K562 (cell line): ENCODE data around the gene CDH6. TPM values are rescaled to one million over a fixed set of nuclear protein-coding genes. Genes with fewer than 3 reads are reported as not detected.

Source experiments
- ATAC-seq: fragments of 200-7000 bp; cut with Tn5 transposase; 3 replicates; pipeline ENCODE4 v1.9.1; 2020; ENCODE audit warnings: moderate library complexity
- BruUV-seq: library from RNA; stranded (reverse); fragments of 400-500 nt; replicated peaks from 2 replicates; lab custom pipeline; 2021; lab: Mats Ljungman, UMichigan
- CTCF ChIA-PET: fragments of 300-600 bp; formaldehyde crosslinking; extraction: SDS; loops from one replicate; lab custom pipeline; 2021; ENCODE audit warnings: low intra/inter-chr PET ratio; lab: Yijun Ruan, JAX
- POLR2A ChIA-PET: fragments of 300-600, 350-650 bp; sonication (Branson Sonifier 250); formaldehyde crosslinking; extraction: SDS; loops from one replicate; lab custom pipeline; 2021; ENCODE audit warnings: antibody characterized with exemption, inconsistent platforms; lab: Yijun Ruan, JAX
- DNase-seq, 4 experiments: peaks; one replicate each; pipeline versions ENCODE4 v3.0.0 to v3.0.0-alpha.2; 2011 to 2018; ENCODE audit warnings: low spot score in 3 of 4, mixed read lengths in 3 of 4; ENCODE audit errors: extremely low read depth in 1 of 4
- FAIRE-seq: peaks from 2 replicates; lab custom pipeline; 2011; peaks lifted over from hg19 to GRCh38; lab: Jason Lieb, UNC
- H2AFZ ChIP-seq: 2 replicates; pipeline ENCODE4 v1.6.0; 2011; ENCODE audit warnings: low read depth, low read length, control low read depth, inconsistent platforms
- H3K27ac ChIP-seq: fragments of 200-600 bp; 3 replicates; pipeline ENCODE4 v1.8.0; 2011; ENCODE audit warnings: low read depth, mild to moderate bottlenecking, control low read depth, inconsistent platforms, low read length, moderate library complexity, mixed read lengths; ENCODE audit errors: extremely low read depth
- H3K27me3 ChIP-seq, 2 experiments: fragments of 300-600 bp in 1 of 2; 2 replicates in 1 of 2; 3 replicates in 1 of 2; pipeline versions ENCODE4 v1.6.0 to v1.8.0; 2011; ENCODE audit warnings: inconsistent platforms in 2 of 2, low read length in 2 of 2, mild to moderate bottlenecking in 1 of 2, mixed read lengths in 1 of 2, moderate library complexity in 1 of 2; ENCODE audit not compliant: control insufficient read depth in 2 of 2, insufficient read depth in 2 of 2
- H3K36me3 ChIP-seq: fragments of 300-600 bp; 3 replicates; pipeline ENCODE4 v1.8.0; 2011; ENCODE audit warnings: mild to moderate bottlenecking, low read length, inconsistent platforms; ENCODE audit not compliant: control insufficient read depth, insufficient read depth
- H3K4me1 ChIP-seq, 2 experiments: fragments of 200-600 bp in 1 of 2; replicated peaks in 1 of 2; 2 replicates in 1 of 2; 3 replicates in 1 of 2; pipeline versions ENCODE4 v1.5.1 to v1.8.0; 2011; ENCODE audit warnings: inconsistent platforms in 2 of 2, low read length in 2 of 2, mild to moderate bottlenecking in 1 of 2, mixed read lengths in 1 of 2, moderate library complexity in 1 of 2; ENCODE audit not compliant: control insufficient read depth in 2 of 2, insufficient read depth in 2 of 2
- H3K4me2 ChIP-seq: 2 replicates; pipeline ENCODE4 v1.6.1; 2011; ENCODE audit warnings: low read length, control low read depth, inconsistent platforms, mixed read lengths; ENCODE audit not compliant: insufficient read depth
- H3K4me3 ChIP-seq: fragments of 200-600 bp; sonication (generic), shearing (Covaris generic); 2 replicates; pipeline ENCODE4 v1.5.1; 2016; ENCODE audit warnings: control low read depth, inconsistent platforms
- H3K79me2 ChIP-seq: fragments of 200-600 bp; 3 replicates; pipeline ENCODE4 v1.8.0; 2011; ENCODE audit warnings: low read length, inconsistent platforms; ENCODE audit not compliant: control insufficient read depth, insufficient read depth
- H3K9ac ChIP-seq, 2 experiments: 2 replicates each; pipeline versions ENCODE4 v1.6.0 to v1.6.1; 2011; ENCODE audit warnings: low read depth in 2 of 2, low read length in 2 of 2, control low read depth in 1 of 2, inconsistent platforms in 1 of 2, mild to moderate bottlenecking in 1 of 2, mixed read lengths in 1 of 2; ENCODE audit not compliant: insufficient read depth in 1 of 2
- H3K9me1 ChIP-seq: one replicate; pipeline ENCODE4 v1.6.0; 2011; ENCODE audit warnings: inconsistent platforms, mild to moderate bottlenecking, low read length, moderate library complexity; ENCODE audit not compliant: control insufficient read depth, insufficient read depth
- H3K9me3 ChIP-seq: replicated peaks from 2 replicates; pipeline ENCODE4 v1.5.1; 2011; ENCODE audit warnings: low read depth, low read length, inconsistent platforms; ENCODE audit not compliant: control insufficient read depth, insufficient read depth
- H4K20me1 ChIP-seq: replicated peaks from 2 replicates; pipeline ENCODE4 v1.6.1; 2011; ENCODE audit warnings: low read length, inconsistent platforms, mixed read lengths; ENCODE audit not compliant: control insufficient read depth, insufficient read depth
- ERF ChIP-seq: fragments of 450-650 bp; formaldehyde crosslinking; IDR thresholded peaks from 2 replicates; pipeline ENCODE4 v1.4.0; 2020; ENCODE audit warnings: mild to moderate bottlenecking, mixed read lengths
- KLF10 ChIP-seq: fragments of 250-450 bp; sonication (Bioruptor Pico); IDR thresholded peaks from 2 replicates; pipeline ENCODE4 v1.6.1; 2021; ENCODE audit warnings: matching md5 sums
- SIX5 ChIP-seq, 2 experiments: IDR thresholded peaks; 2 replicates each; pipeline ENCODE4 v1.6.1; 2011; ENCODE audit warnings: low read length in 2 of 2, borderline replicate concordance in 1 of 2, low read depth in 1 of 2, mild to moderate bottlenecking in 1 of 2, moderate library complexity in 1 of 2; ENCODE audit not compliant: insufficient read depth in 1 of 2
- ZNF224 ChIP-seq: sonication (generic); formaldehyde crosslinking; IDR thresholded peaks from 2 replicates; pipeline ENCODE4 v1.8.0; 2022; ENCODE audit warnings: mild to moderate bottlenecking, missing genetic modification reagents
- ZNF444 ChIP-seq: fragments of 250-450 bp; sonication (Bioruptor Pico); IDR thresholded peaks from 2 replicates; pipeline ENCODE4 v1.4.0; 2020; ENCODE audit warnings: mild to moderate bottlenecking, moderate library complexity
- ZNF644 ChIP-seq: fragments of 200-800 bp; sonication (Bioruptor generic); IDR thresholded peaks from 2 replicates; pipeline ENCODE4 v1.6.1; 2016; ENCODE audit warnings: low read depth, missing genetic modification characterization, missing compliant biosample characterization
- WGBS: fragments of 100-300 bp; shearing (Covaris generic); methylation state at CpG from one replicate; pipeline ENCODE4 v1.1.6; 2016; ENCODE audit warnings: low coverage, mixed read lengths; ENCODE audit not compliant: insufficient coverage; ENCODE audit errors: missing lambda C conversion rate; 5-methylcytosine and 5-hydroxymethylcytosine counted together
- in situ Hi-C: fragments of 300-500 bp; cut with MboI; formaldehyde crosslinking; loops from 4 replicates; pipeline ENCODE4 v1.15.0; 2018; ENCODE audit warnings: inconsistent platforms, mixed read lengths
- intact Hi-C: fragments of 100-400 bp; cut with micrococcal nuclease; formaldehyde crosslinking; loops from 2 replicates; pipeline ENCODE4 v1.14.2; 2022
- polyA plus RNA-seq, 8 experiments: library from polyadenylated mRNA; depleted of rRNA in 4 of 8; stranded (reverse) in 5 of 8; unstranded in 3 of 8; fragments of >200 nt; fragmentation: Nextera tagmentation in 2 of 8; fragmentation: Illumina TruSeq in 1 of 8; extraction: Ambion mirVana in 2 of 8; extraction: Trizol in 1 of 8; gene quantifications; 2 replicates each; pipeline versions ENCODE4 v1.2.1 to v1.2.3, GENCODE V29; 2011 to 2014; ENCODE audit warnings: inconsistent platforms in 1 of 8, missing spikeins in 1 of 8
- total RNA-seq, 7 experiments: library from RNA; depleted of rRNA in 6 of 7; stranded (reverse); fragments of >200 nt in 6 of 7; fragmentation: Illumina TruSeq in 2 of 7; extraction: Trizol in 2 of 7; gene quantifications; 2 replicates each; pipeline versions ENCODE4 v1.2.1 to v1.2.3, GENCODE V29; 2011 to 2021; ENCODE audit warnings: low replicate concordance in 1 of 7
- TF ChIP-seq, protein P1 (sequence below): fragments of 450-650 bp; IDR thresholded peaks from one replicate; pipeline ENCODE4 v1.6.1; 2018; ENCODE audit warnings: mild to moderate bottlenecking, moderate library complexity; ENCODE audit not compliant: partially characterized antibody
- TF ChIP-seq, protein P2 (sequence below): fragments of 250-450 bp; sonication (Bioruptor Pico); IDR thresholded peaks from 2 replicates; pipeline ENCODE4 v1.4.0; 2020; ENCODE audit warnings: mild to moderate bottlenecking, moderate library complexity

Gene CDH6
- total and polyA plus RNA-seq, 9 of the 15 experiments (the other 6 are each of a cell fraction or from before 2014, with no cell fraction given), result not detected

DNA sequence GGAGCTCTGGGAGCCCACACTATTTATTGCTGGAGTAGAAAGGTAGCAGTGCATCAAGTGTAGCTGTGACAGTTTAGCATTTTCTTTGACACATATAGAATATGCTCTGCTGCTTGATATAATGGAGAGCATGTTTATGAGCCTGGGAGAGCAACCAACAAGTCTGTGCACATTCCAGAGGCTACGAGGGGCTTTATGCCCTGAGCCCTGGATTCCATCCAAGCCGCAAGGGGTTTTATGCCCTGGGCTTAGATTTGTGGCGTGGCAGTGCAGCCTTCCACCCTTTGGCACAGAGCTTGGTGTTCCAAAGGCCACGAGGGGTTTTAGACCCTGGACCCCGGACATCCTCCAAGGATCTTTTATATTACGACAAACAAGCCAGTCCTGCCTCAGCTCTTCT, 14.6 kb downstream of the CDH6 start:
- Histone ChIP-seq H2AFZ (no peak overlapping the region), H4K20me1 (no peaks in the 10 kb centered on the region), H3K9ac (no peak overlapping the region), H3K79me2 (no peaks in the 10 kb centered on the region), H3K36me3 (no peaks in the 10 kb centered on the region), H3K27ac (no peak overlapping the region), H3K27me3 (no peaks in the 10 kb centered on the region), H3K4me3 (no peak overlapping the region), H3K9me3 (no peaks in the 10 kb centered on the region), H3K9me1 (no peaks in the 10 kb centered on the region), H3K4me1 (no peaks in the 10 kb centered on the region), H3K4me2 (no peak overlapping the region)
- POLR2A ChIA-PET, result no interaction called here
- intact Hi-C loops, result no loop called here
- 2% methylated on average over 6 of the region's 6 CpGs for WGBS
- TF ChIP-seq SIX5 (IDR thresholded peaks at IDR 0.05; ENCODE audit: borderline replicate concordance in 1 of 2, insufficient read depth in 1 of 2, low read depth in 1 of 2, low read length in 2 of 2), result no peak
- no peak for TF ChIP-seq ZNF644 (tag)
- TF ChIP-seq ZNF444 (CRISPR knock-in tag), result no peak
- ATAC-seq (no peak), FAIRE-seq (no peak), DNase-seq (no peak)
- no TSS peak for BruUV-seq
- in situ Hi-C loops, result no loop called here
- CTCF ChIA-PET, result no interaction called here

DNA sequence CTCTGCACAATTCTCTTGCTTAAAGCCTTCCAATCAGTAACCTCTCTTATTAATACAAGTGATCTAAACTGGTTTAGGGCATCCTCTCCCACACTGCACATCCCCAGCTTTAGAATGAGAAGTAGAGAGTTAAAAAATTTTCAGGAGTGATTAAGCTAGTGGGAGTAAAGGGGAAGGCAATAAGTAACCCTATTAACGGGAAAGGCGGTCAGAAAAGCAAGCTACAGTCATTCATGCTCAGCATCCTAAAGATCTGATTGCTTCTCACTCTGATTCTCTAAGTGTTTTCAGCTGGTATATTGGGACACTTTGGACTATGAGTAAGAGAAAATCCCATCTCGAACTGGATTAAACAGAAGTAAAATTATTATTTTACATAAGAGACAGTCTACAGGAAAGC, 15.8 kb downstream of the CDH6 start:
- no TSS peak for BruUV-seq
- Histone ChIP-seq H4K20me1 (no peaks in the 10 kb centered on the region), H3K4me2 (no peak overlapping the region), H2AFZ (no peak overlapping the region), H3K36me3 (no peaks in the 10 kb centered on the region), H3K27ac (no peak overlapping the region), H3K9me1 (no peaks in the 10 kb centered on the region), H3K4me1 (no peaks in the 10 kb centered on the region), H3K4me3 (no peak overlapping the region), H3K9me3 (no peaks in the 10 kb centered on the region), H3K9ac (no peak overlapping the region), H3K27me3 (no peaks in the 10 kb centered on the region), H3K79me2 (no peaks in the 10 kb centered on the region)
- 0% methylated on average over 3 of the region's 3 CpGs for WGBS
- ChIA-PET CTCF (no interaction called here), POLR2A (no interaction called here)
- in situ Hi-C loops (no loop called here), intact Hi-C loops (no loop called here)
- FAIRE-seq, result no peak
- no peak for DNase-seq
- no peak for ATAC-seq
- TF ChIP-seq, protein P1, sequence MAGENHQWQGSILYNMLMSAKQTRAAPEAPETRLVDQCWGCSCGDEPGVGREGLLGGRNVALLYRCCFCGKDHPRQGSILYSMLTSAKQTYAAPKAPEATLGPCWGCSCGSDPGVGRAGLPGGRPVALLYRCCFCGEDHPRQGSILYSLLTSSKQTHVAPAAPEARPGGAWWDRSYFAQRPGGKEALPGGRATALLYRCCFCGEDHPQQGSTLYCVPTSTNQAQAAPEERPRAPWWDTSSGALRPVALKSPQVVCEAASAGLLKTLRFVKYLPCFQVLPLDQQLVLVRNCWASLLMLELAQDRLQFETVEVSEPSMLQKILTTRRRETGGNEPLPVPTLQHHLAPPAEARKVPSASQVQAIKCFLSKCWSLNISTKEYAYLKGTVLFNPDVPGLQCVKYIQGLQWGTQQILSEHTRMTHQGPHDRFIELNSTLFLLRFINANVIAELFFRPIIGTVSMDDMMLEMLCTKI, result no peak
- TF ChIP-seq, protein P2, sequence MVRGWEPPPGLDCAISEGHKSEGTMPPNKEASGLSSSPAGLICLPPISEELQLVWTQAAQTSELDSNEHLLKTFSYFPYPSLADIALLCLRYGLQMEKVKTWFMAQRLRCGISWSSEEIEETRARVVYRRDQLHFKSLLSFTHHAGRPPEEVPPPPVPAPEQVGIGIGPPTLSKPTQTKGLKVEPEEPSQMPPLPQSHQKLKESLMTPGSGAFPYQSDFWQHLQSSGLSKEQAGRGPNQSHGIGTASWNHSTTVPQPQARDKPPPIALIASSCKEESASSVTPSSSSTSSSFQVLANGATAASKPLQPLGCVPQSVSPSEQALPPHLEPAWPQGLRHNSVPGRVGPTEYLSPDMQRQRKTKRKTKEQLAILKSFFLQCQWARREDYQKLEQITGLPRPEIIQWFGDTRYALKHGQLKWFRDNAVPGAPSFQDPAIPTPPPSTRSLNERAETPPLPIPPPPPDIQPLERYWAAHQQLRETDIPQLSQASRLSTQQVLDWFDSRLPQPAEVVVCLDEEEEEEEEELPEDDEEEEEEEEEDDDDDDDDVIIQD (CRISPR knock-in tag), result no peak
- TF ChIP-seq KLF10 (CRISPR knock-in tag), result no peak
- no peak for TF ChIP-seq ERF
- no peak for TF ChIP-seq ZNF224 (CRISPR knock-in tag)
